ENCODE data around the gene U2SURP.

U2SURP gene

GRCh38 chr3:143000528-143000927, 842 bp upstream of the U2SURP start:
- TF ChIP-seq CTCF (IDR thresholded peaks at IDR 0.05; ENCODE audit: low read depth, low read length, poor library complexity, severe bottlenecking) (no peak), EZH2phosphoT487 (IDR thresholded peaks at IDR 0.05; ENCODE audit: borderline replicate concordance, low read length) (no peak)
- Histone ChIP-seq H3K9me3 (ENCODE audit: control insufficient read depth, insufficient read depth, low read length) (no peaks in the 10 kb centered on the region), H3K79me2 (ENCODE audit: control insufficient read depth, low read length) (peaks cover 55% of the 10 kb centered on the region), H4K20me1 (ENCODE audit: control insufficient read depth, insufficient read depth, low read depth, low read length) (peaks cover 14% of the 10 kb centered on the region), H3K27ac (ENCODE audit: low read depth, low read length) (peak overlapping the region; percentile 77; the same call in 1 of the 2 replicates), H3K4me1 (ENCODE audit: control insufficient read depth, low read length) (peaks cover 35% of the 10 kb centered on the region), H3K4me2 (ENCODE audit: low read length) (peak overlapping the region; percentile 87), H3K36me3 (ENCODE audit: control insufficient read depth, low read length) (peaks cover 29% of the 10 kb centered on the region), H3F3A (ENCODE audit: control insufficient read depth, insufficient read depth) (no peaks in the 10 kb centered on the region), H3K4me3 (ENCODE audit: low read length) (peak overlapping the region; percentile 98), H3K9me2 (replicated peaks; ENCODE audit: control insufficient read depth, low read length) (no peaks in the 10 kb centered on the region), H3K27me3 (ENCODE audit: control insufficient read depth, low read length) (no peaks in the 10 kb centered on the region)

DNA sequence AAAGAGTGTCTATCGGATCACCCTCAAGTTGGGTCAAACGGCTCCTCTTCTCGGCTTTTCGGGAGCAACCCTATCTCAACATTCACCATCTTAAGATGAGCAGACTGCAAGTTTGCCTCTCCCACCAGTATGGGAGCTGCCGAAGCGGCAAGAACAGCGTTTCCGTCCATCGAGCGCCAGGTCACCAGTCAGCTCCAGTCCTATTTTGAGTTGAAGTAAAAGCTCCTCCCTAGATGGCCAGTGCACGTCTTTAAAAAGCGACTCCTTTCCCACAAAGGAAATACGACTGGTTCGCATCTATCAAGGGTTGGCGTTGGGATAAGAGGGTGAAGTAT, 369 bp upstream of the U2SURP start:
- Histone ChIP-seq H3K9me3 (ENCODE audit: control insufficient read depth, insufficient read depth, low read length) (no peaks in the 10 kb centered on the region), H4K20me1 (ENCODE audit: control insufficient read depth, insufficient read depth, low read depth, low read length) (peaks cover 19% of the 10 kb centered on the region), H3K36me3 (ENCODE audit: control insufficient read depth, low read length) (peaks cover 34% of the 10 kb centered on the region), H3F3A (ENCODE audit: control insufficient read depth, insufficient read depth) (no peaks in the 10 kb centered on the region), H3K27me3 (ENCODE audit: control insufficient read depth, low read length) (no peaks in the 10 kb centered on the region), H3K4me2 (ENCODE audit: low read length) (peak overlapping the region; percentile 87), H3K9me2 (replicated peaks; ENCODE audit: control insufficient read depth, low read length) (no peaks in the 10 kb centered on the region), H3K4me1 (ENCODE audit: control insufficient read depth, low read length) (peaks cover 40% of the 10 kb centered on the region), H3K4me3 (ENCODE audit: low read length) (peak overlapping the region; percentile 98), H3K27ac (ENCODE audit: low read depth, low read length) (peak overlapping the region; percentile 77), H3K79me2 (ENCODE audit: control insufficient read depth, low read length) (peaks cover 60% of the 10 kb centered on the region)
- TF ChIP-seq CTCF (IDR thresholded peaks at IDR 0.05; ENCODE audit: low read depth, low read length, poor library complexity, severe bottlenecking) = no peak
- TF ChIP-seq EZH2phosphoT487 (IDR thresholded peaks at IDR 0.05; ENCODE audit: borderline replicate concordance, low read length) = no peak

DNA sequence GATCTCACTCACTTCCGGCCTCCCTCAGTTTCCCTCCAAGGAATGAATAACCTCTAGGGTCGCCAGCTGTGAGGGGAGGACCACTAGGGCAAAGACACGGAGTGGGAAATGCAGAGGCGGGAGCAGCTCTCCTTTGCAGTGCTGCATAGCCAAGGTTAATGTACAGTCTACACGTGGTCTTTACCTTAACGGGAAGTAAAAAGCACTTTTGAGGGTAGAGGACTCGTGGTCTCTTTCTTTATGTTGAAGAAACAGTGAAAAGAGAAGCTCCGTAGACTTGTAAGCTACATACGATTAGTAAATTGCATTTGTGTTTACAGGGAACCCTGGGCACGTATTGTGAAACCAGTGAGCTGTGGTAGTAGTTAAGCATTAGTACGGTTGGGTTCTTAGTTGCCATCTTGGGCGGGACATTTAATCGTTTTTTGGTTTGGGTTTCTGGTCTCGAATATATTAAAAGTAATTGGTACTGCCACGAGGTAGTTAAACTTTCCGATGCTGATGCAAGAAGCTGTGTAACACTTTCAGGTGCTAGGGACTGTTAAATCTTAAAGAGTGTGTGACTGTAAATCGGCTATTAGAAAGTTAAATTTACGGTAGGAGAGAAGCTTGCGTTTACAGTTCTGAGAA, 828 bp downstream of the U2SURP start:
- peaks cover 27% of the 10 kb centered on the region for H4K20me1 ChIP-seq (ENCODE audit: control insufficient read depth, insufficient read depth, low read depth, low read length)
- TF ChIP-seq EZH2phosphoT487 (IDR thresholded peaks at IDR 0.05; ENCODE audit: borderline replicate concordance, low read length) (no peak), CTCF (IDR thresholded peaks at IDR 0.05; ENCODE audit: low read depth, low read length, poor library complexity, severe bottlenecking) (no peak)

More for the DNA sequence above, 828 bp downstream of the U2SURP start:
- Histone ChIP-seq H3K27ac (ENCODE audit: low read depth, low read length) (peak overlapping the region; percentile 77), H3K4me1 (ENCODE audit: control insufficient read depth, low read length) (peaks cover 52% of the 10 kb centered on the region), H3K4me2 (ENCODE audit: low read length) (peak overlapping the region; percentile 87), H3K4me3 (ENCODE audit: low read length) (peak overlapping the region; percentile 98), H3F3A (ENCODE audit: control insufficient read depth, insufficient read depth) (no peaks in the 10 kb centered on the region), H3K79me2 (ENCODE audit: control insufficient read depth, low read length) (peaks cover 72% of the 10 kb centered on the region), H3K9me3 (ENCODE audit: control insufficient read depth, insufficient read depth, low read length) (no peaks in the 10 kb centered on the region), H3K36me3 (ENCODE audit: control insufficient read depth, low read length) (peaks cover 35% of the 10 kb centered on the region), H3K27me3 (ENCODE audit: control insufficient read depth, low read length) (no peaks in the 10 kb centered on the region), H3K9me2 (replicated peaks; ENCODE audit: control insufficient read depth, low read length) (no peaks in the 10 kb centered on the region)

All from DOHH2 (cell line).